Erythroblast (primary cell): ENCODE measurements around the gene NUP50.
A peak's percentile ranks its signal among the peaks of the same experiment; 100 is the strongest.
"Not testable (repeated sequence)": the region's sequence is repeated elsewhere in the genome, so short reads cannot be mapped to it uniquely, and the experiment has no call there.

Source experiments
- DNase-seq, 2 experiments: peaks; one replicate each; lab custom pipeline; 2025; lab: John Stamatoyannopoulos, UW
- GATA1 ChIP-seq: IDR thresholded peaks from 2 replicates; pipeline ENCODE4 v1.6.1; 2011; ENCODE audit warnings: low read depth, mild to moderate bottlenecking, control low read depth, low read length, moderate library complexity
- POLR2A ChIP-seq: IDR thresholded peaks from 2 replicates; pipeline ENCODE4 v1.6.1; 2011; ENCODE audit warnings: mild to moderate bottlenecking, low read length

NUP50 gene

DNA sequence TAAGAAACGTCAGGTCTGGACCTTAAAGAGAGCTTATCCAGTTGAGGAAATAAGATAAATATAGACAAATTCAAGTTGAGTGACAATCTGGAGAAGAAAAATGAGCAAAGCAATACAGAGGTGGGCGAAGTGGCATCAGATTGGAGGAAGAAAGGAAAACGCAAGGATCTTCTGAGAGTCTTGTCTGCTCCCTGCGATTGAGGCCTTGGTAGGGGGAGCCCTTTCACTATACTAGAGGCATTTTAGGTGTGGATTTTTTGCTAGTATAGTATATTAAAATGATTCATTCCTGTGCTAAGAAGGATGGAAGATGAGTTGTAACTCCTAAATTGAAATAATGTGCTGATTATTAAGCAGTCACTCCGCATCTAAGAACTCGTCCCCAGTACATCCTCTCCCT lies 8.1 kb downstream of the NUP50 start:
- TF ChIP-seq GATA1 (no peak), POLR2A (no peak)
- no peak for DNase-seq

DNA sequence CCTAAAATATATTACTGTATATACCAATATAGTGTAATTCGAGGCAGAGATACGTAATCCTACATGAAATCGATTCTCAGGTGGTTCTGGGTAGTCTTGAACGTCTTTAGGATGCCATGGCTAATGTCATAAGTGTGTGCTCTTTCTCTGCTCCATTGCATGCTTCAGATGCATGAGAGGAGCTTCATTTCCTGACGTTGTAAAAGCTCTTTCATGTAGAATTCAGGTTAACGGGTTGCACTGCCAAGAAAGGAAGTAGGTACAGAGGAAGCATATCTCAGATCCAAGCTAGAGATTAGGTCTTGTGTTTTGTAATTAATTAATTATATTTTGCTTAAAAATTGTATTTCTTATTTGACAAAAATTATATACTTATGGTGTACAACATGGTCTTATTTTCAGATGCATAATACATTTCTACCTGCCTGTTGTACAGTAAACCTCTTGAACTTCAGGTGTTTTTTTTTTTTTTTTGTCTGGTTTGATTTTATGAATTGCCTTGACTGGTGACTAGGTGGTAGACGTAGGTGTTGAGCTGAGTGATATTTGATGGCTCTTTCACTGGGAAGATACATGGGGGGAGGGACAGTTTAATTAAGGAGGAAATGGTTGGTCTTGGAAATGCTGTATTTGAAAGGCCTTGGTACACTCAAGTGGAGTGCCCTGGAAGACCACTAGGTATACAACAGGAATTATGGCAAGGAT lies 9.3 kb downstream of the NUP50 start:
- TF ChIP-seq POLR2A (no peak), GATA1 (no peak)
- DNase-seq = no peak

DNA sequence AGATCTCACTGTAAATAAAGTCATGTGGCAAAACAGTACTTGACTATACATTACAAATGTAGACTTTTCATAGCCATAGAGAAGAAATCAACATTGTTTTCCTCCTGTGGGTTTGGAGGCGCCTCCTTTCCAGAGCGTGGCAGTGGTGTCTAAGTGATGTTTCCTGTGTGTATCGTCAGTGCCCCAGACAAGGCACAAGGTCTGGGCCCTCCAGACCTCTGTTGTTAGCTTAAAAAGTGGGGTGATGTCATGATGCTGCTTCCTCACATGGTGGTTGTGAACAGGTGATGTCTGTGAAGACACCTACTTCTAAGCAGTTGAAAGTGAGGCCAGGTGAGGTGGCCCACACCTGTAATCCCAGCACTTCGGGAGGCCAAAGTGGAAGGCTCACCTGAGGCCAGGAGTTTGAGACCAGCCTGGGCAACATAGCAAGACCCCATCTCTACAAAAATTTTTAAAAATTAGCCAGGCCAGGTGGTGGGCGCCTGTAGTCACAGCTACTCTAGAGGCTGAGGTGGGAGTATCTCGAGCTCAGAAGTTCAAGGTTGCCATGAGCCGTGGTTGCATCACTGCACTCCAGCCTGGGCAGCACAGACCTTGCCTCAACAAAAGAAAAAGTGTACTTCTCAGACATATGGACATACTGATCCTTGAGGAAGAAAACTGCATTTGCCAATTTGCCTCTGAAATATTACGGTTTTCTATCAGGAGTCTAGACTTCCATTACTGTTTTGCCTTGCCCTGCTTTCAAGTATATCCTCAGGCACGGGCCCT lies 15.7 kb downstream of the NUP50 start:
- TF ChIP-seq GATA1 (no peak), POLR2A (no peak)

DNA sequence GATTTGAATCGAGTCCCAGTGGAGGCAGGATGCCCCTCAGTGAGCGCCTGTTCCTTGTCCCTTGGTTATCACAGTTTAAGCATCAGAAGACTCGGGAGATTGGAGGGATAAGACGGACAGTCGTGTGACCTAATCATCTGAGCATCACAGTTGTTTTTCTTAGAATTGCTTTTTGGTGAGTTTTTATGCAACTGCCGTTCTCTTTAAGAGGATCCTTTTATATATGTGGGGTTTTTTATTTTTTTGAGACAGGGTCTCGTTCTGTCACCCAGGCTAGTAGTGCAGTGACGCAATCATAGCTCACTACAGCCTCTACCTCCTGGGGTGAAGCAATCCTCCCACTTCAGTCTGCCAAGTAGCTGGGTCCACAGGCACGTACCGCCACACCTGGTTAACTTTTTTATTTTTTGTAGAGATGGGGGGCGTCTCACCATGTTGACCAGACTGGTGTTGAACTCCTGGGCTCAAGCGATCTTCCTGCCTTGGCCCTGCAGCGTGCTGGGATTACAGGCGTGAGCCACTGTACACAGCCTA lies 16.5 kb downstream of the NUP50 start:
- DNase-seq = no peak
- no peak for TF ChIP-seq GATA1
- no peak for TF ChIP-seq POLR2A

More for the DNA sequence above, 15.7 kb downstream of the NUP50 start:
- DNase-seq = no peak

DNA sequence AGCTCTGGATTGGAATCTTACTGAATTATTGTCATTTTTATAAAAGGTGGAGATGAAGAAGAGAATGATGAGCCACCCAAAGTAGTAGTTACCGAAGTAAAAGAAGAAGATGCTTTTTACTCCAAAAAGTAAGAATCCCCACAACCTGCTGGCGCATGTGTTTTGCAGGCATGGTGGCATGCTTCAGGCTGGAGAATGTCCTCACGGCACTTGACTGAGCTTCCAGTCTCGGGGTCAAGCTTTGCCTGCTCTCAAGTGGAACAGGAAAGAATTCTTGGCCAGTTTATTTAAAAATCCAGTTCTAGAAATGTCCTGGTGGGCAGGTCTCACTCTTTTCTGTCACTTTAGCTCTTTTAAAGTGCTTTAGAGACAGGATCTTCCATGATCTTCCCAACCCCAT lies 17.5 kb downstream of the NUP50 start:
- DNase-seq = no peak
- TF ChIP-seq POLR2A (no peak), GATA1 (no peak)

DNA sequence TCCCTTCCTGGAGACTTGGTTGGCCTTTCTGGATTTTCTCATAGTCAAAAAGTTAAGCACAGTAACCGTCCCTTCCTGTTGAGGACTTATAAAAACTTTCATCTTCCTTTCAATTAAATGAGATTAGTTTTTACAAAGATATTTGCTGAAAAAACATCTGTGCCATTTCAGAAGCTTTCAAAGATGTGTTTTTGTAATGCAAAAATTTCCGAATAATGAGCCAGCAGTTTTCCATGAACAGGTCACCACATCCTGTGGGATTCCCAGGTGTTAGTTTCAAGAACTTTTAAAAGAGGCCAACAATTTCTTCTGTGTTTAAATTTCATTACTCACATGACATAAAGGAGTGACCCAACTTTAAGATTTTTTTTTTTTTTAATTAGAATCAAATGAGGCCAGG lies 18.0 kb downstream of the NUP50 start:
- TF ChIP-seq POLR2A (no peak), GATA1 (no peak)
- DNase-seq = no peak

DNA sequence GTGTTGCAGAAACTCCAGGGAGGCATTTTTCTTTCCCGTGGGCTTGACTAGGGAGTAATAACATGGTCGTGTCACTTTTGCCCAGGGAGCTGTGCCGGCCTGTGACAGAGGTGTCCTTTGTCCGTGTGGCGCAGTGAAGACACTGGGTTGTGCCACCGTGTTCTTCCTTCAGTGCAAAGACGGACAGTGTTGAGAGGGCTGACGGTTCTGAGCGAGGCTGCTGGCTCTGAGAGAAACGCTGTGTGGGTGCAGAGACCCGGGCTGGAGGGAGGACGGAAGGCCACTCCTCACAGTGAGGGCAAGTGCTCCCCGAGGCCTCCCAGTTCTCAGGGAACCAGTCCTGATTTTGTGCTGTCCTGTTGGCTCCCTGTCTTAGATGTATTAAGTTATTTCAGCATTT lies 20.2 kb downstream of the NUP50 start:
- no peak for DNase-seq
- TF ChIP-seq POLR2A = no peak
- TF ChIP-seq GATA1 = no peak

DNA sequence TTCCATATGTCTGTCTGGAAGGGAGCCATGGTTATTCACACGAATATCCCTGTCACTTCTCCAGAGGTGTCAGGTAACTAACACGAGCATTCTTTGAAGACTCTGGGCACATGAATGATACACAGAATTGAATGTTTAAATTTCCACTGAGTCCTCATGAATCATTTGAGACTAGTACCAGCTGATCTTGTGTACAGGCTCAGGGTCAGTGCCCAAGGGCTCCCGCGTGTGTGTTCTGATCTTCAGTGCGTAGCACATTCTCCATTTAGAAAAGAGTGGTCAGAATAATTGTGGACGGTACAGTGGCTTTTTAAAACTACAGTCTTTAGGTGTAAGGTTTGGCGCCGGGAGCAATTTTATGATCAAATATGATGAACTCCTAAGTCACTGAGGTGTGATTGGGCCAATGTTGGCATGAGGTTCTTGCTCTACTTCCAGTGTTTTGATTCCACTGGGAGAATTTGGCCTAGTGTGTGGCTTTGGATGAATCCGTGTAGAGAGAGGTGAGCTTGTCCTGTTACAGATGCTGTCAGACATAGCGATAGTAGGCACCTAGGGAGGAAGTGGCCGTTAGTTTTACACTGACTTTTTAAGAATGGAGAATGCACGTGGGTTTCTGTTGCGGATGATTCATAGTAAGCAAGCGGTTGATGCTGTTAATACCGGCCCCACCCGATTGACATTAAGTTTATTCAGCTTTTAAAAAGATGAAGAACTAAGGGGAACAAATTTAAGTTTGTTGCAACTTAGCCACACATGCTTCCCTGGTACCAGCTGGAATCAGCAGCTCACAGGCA lies 22.2 kb downstream of the NUP50 start:
- no peak for TF ChIP-seq GATA1
- no peak for TF ChIP-seq POLR2A
- DNase-seq = no peak

DNA sequence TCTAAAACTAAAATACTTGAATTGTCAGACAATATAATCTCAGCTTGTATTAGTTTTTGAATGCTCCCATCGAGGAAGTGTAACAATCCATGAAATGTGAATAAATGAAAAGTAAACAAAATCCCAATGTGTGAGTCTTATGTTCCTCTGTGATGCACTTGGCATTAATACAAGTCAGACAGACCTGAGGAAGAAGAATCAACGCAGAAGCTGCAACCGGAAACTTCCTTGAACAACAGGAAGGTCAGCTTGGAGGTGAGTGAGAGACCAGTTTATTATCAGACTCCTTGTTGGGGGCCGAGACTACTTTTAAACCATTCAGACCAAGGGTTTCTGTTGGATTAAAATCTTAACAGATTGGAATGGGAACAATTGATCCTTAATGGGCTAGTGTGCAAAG lies 24.2 kb downstream of the NUP50 start:
- no peak for TF ChIP-seq GATA1
- no peak for TF ChIP-seq POLR2A
- no peak for DNase-seq

DNA sequence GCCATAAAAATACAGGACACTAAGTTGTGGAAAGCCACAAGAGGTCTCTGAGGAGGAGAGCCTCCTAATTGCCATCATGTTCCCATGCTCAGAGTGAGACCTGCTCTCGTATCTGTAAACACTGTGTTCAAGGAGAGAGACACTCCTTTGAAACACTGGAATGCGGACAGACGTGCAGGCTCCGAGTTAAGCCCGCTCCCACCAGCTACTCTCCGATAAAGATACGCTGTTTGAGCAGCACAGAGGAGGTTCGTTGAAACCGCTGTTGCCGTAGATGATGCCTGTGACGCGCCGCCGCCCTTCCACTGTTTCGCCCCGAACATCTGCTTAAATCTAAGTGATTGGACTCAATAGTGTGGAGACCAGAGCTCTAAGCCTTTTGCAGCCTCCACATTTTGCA lies 25.1 kb downstream of the NUP50 start:
- no peak for DNase-seq
- TF ChIP-seq GATA1 (no peak), POLR2A (no peak)

DNA sequence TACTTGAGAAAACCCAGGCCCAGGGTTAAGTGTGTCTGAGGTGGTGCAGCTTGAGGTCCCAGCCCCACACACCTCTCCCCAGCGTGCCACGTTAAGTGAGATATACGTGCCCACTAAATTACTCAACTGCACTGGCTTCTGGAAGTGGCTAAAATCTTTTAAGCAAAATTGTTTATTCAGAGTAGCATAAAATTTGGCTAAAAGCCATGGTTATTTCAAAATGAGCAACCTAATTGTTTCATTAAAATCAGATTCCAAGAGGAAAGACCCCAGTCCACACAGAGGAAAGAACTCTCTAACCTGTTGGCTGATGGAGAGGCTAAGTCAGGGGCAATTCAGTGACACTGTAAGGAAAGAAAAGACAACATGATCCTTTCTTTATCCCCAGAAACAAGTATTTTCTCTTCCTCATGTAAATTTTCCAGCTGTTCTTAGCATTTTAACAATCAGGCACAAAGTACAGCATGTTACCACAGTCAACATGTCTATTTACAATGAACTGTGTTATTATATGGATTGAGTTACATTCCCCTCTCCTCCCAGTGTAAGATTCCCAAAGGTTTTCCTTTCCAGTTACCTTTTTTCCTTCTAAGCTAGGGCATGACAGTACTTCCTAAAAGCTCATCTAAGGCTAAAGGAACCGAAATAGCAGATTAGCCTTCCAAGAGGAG lies 26.6 kb downstream of the NUP50 start:
- no peak for DNase-seq
- TF ChIP-seq POLR2A = no peak
- TF ChIP-seq GATA1 = no peak

DNA sequence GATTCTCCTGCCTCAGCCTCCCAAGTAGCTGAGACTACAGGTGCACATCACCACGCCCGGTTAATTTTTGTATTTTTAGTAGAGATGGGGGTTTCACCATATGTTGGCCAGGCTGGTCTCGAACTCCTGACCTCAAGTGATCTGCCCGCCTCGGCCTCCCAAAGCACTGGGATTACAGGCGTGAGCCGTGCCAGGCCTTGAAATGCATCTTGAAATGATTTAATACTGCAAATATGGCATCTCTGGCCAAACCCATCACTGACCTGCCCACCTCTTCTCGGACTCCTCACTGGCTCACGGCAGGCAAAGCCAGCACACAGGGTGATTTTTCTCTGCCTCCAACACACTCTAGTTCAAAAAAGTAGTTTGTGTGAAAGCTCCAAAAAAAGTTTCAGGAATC lies 28.0 kb downstream of the NUP50 start:
- not testable (repeated sequence) for DNase-seq

DNA sequence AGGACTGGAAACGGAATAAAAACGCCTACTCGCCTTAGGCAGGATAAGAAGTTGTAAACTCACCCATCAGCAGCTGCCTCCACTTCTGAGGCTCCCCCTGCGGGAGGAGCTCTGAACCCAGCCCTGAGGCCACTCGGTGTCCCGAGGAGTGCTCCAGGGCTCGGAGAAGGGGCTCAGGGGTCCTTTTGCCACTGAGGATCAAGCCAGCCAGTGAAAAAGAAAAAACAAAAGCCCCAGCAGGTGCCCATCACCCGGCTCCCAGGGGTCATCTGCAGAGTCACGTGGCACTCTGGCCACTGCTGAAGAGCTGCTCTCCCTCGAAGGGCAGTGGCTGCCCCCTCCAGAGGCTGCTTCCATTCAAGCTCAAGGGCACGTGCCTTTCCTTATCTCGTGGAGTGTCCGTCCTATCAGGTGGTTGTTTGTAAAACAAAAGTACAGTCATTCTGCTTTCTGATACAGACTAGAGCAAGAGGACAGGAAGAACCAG lies 29.0 kb downstream of the NUP50 start:
- DNase-seq = peak; percentile 46 to 49
- TF ChIP-seq GATA1 (no peak), POLR2A (no peak)
